Ishikawa (cell line): ENCODE measurements around the gene UBE2H.

ENCODE experiments used
- CEBPB ChIP-seq: IDR thresholded peaks from 2 replicates; pipeline ENCODE4 v1.6.1; 2012
- CREB1 ChIP-seq: IDR thresholded peaks from 2 replicates; pipeline ENCODE4 v1.6.1; 2012; ENCODE audit warnings: low read depth
- EGR1 ChIP-seq: IDR thresholded peaks from 2 replicates; pipeline ENCODE4 v1.6.1; 2012
- EP300 ChIP-seq: IDR thresholded peaks from 2 replicates; pipeline ENCODE4 v1.6.1; 2012; ENCODE audit warnings: borderline replicate concordance
- FOXM1 ChIP-seq: IDR thresholded peaks from 2 replicates; pipeline ENCODE4 v1.6.1; 2012; ENCODE audit warnings: low read depth, borderline replicate concordance
- MAX ChIP-seq: IDR thresholded peaks from 2 replicates; pipeline ENCODE4 v1.6.1; 2012
- NFIC ChIP-seq: IDR thresholded peaks from 2 replicates; pipeline ENCODE4 v1.6.1; 2012
- RAD21 ChIP-seq: IDR thresholded peaks from 2 replicates; pipeline ENCODE4 v1.6.1; 2012; ENCODE audit warnings: low read depth
- REST ChIP-seq: IDR thresholded peaks from 2 replicates; pipeline ENCODE4 v1.6.1; 2012; ENCODE audit warnings: low read depth, mild to moderate bottlenecking
- TAF1 ChIP-seq: IDR thresholded peaks from 2 replicates; pipeline ENCODE4 v1.6.1; 2012; ENCODE audit warnings: low read depth, mild to moderate bottlenecking
- TCF12 ChIP-seq: IDR thresholded peaks from 2 replicates; pipeline ENCODE4 v1.6.1; 2012; ENCODE audit warnings: low read depth
- TEAD4 ChIP-seq: IDR thresholded peaks from 2 replicates; pipeline ENCODE4 v1.6.1; 2012
- USF1 ChIP-seq: IDR thresholded peaks from 2 replicates; pipeline ENCODE4 v1.6.1; 2012
- YY1 ChIP-seq: IDR thresholded peaks from 2 replicates; pipeline ENCODE4 v1.6.1; 2012; ENCODE audit warnings: low read depth
- ZBTB7A ChIP-seq: IDR thresholded peaks from 2 replicates; pipeline ENCODE4 v1.6.1; 2012; ENCODE audit warnings: low read depth

UBE2H gene

DNA sequence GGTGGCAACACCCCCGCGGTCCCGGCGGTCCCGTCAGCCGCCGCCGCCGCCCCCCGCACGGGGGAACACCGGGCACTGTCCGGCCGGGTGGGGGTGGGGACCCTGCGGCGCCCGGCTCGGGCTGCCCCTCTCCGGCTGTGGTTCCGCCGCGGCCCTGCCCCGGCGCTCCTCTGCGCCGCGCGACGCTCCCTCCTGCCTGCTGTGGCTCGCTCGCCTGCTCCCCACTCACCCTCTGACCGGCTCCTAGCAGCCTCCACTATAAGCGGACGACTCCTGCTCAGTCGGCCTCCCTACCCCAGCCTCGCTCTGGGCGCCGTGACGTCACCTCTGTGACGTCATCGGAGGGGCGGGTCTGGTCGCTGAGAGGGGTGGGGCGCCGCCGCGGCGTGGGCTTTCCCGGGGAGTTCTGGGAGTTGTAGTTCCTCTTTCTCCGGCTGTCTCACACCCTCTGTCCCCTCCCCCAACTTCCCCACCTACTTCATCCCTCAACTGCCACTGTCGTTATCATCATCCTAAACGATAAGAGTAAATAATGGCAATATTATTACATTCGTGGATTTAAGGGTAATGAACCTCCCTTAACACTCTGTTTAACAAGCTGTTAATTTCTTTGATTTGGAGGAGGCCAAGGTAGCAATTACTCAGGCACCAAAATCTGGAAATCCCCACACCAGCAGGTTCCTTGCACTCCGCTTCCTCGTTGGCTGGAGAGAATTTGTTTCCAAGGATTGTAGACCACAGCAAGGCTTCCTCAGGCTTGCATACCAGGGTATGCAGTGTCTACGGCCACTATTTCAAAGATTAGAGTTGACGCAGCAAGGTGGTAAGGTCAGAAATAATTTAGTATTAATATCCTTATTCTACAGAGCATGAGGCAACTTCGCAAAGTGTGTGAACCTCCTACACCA lies at the start of gene UBE2H:
Gene UBE2H (minus strand): TSS at position 308 of the 908 bp plus-strand sequence. CDS start 405 bp downstream, outside the sequence.
- TF ChIP-seq MAX, result peak; percentile 39; the same call in 1 of the 2 replicates
- no peak for TF ChIP-seq EGR1
- TF ChIP-seq NFIC, result no peak
- TF ChIP-seq CREB1, result peak; percentile 92
- TF ChIP-seq TAF1, result peak; percentile 89; the same call in 1 of the 2 replicates
- TF ChIP-seq FOXM1, result no peak
- peak; percentile 27; the same call in 1 of the 2 replicates for TF ChIP-seq YY1
- peak; percentile 71; the same call in 1 of the 2 replicates for TF ChIP-seq TCF12
- TF ChIP-seq TEAD4, result no peak
- TF ChIP-seq USF1, result 0 out of 2 replicates have a peak, but pooled peaks have one; percentile 47
- no peak for TF ChIP-seq RAD21

DNA sequence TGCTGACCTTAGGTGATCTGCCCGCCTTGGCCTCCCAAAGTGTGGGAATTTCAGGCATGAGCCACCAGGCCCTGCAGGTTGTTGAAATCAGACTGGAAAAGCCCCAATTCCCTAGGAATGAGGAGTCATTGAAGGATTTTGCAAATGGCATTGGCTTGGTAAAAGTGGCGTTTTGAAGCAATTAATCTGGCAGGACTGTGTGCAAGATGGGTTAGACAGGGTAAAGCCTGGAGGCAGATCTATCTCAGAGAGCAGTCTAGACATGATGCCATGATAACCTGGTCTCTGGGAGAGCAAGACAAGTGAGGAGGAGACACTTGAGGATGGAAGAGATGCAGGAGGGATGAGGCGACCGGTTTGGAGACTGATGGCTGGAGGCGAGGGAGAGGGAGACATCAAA lies 45.7 kb upstream of the UBE2H start:
- TF ChIP-seq REST, result no peak
- no peak for TF ChIP-seq MAX
- no peak for TF ChIP-seq EGR1
- no peak for TF ChIP-seq CREB1
- no peak for TF ChIP-seq RAD21
- no peak for TF ChIP-seq NFIC
- no peak for TF ChIP-seq YY1
- TF ChIP-seq TAF1, result no peak
- no peak for TF ChIP-seq CEBPB
- TF ChIP-seq ZBTB7A, result no peak
- no peak for TF ChIP-seq TCF12
- no peak for TF ChIP-seq TEAD4
- TF ChIP-seq EP300, result no peak
- TF ChIP-seq FOXM1, result no peak

GRCh38 chr7:129997285-129997684 lies 44.5 kb upstream of the UBE2H start:
- no peak for TF ChIP-seq CREB1
- no peak for TF ChIP-seq ZBTB7A
- no peak for TF ChIP-seq NFIC
- no peak for TF ChIP-seq MAX
- no peak for TF ChIP-seq REST
- TF ChIP-seq RAD21, result no peak
- TF ChIP-seq USF1, result no peak
- no peak for TF ChIP-seq EP300
- TF ChIP-seq YY1, result no peak
- no peak for TF ChIP-seq EGR1
- TF ChIP-seq CEBPB, result no peak
- no peak for TF ChIP-seq TAF1
- no peak for TF ChIP-seq TEAD4
- TF ChIP-seq FOXM1, result no peak
- no peak for TF ChIP-seq TCF12

DNA sequence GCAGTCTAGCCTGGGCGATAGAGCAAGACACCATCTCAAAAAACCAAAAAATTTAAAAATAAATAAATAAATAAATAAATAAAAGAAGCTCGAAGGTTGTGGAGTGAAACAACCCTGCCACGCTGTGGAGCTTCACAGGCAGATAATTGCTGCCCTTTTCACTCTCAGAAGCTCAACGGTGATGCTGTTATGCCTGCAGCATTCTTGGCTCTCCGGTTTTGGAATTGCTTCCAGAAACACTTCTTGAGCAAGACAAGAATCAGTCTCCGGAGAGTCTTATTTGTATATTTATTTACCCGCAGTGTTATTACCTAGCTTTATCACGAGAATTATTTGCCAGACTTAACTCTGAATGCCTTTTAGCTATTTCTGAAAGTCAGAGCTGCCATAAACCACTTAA lies 40.5 kb upstream of the UBE2H start:
- no peak for TF ChIP-seq CREB1

DNA sequence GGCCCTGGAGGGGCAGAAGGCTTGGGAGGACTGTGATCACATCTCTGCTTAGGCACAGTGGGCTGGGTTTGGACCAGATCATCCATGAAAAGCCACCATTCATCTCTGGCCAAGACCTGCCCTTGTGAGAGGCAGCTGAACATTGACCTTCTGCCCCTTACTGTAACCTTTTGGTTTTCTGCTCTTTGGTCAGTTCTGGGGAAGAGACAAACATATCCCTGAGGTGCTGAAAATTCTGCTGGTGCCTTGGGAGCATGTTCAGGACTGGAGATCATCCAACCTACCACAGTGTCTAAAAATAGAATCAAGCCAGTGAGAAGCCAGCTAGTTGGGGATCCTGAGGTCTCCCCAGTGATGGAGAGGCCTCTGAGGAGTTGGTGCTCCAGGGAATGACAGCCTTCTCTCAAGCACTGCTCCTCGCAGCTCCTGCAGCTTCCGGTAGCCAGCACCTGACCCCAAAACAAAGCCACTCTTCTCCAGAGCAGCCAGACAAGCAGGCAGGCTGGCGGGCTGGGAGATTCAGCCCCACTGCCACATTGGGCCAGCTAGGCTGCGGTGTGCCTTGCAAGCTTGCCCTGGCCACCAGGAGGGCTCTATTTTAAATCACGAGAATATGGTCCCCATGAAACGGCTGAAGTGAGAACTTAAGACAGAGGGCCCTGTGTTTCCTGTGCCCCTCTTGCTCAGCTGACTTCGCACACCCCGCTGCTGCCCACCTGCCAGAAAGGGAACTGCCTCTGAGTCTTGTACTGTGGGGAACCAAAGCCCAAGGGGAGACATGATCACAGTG lies 37.8 kb upstream of the UBE2H start:
- no peak for TF ChIP-seq TAF1
- TF ChIP-seq USF1, result no peak
- TF ChIP-seq EGR1, result no peak
- TF ChIP-seq ZBTB7A, result no peak
- no peak for TF ChIP-seq CREB1
- no peak for TF ChIP-seq TEAD4
- no peak for TF ChIP-seq EP300
- TF ChIP-seq MAX, result no peak
- TF ChIP-seq FOXM1, result no peak
